ENCODE results near the gene GLT1D1. TPM values are rescaled to one million over a fixed set of nuclear protein-coding genes. Genes with fewer than 3 reads are reported as not detected.

GLT1D1 gene
- total and polyA plus RNA-seq, 2 experiments from 2014 or later: 1.4 to 4.4 TPM

DNA sequence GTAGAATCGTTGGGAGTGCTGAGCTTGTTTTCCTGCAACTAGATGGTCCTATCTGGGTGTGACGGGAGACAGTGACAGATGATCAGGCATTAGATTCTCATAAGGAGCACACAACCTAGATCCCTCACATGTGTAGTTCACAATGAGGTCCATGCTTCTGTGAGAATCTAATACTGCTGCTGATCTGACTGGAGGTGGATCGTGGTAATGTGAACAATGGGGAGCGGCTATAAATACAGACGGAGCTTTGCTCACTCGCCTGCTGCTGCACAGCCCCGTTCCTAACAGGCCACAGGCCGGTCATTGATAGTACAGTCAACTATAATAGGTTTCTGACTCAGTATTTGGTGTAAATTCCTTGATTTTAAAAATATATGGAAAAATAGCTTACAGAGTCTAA, 138.8 kb downstream of the GLT1D1 start:
- Histone ChIP-seq H3K79me2 (replicated peaks; ENCODE audit: insufficient read depth) (no peaks in the 10 kb centered on the region), H3K27ac (ENCODE audit: low read depth) (no peak overlapping the region), H3F3A (replicated peaks; ENCODE audit: low read depth) (no peaks in the 10 kb centered on the region), H3K27me3 (ENCODE audit: insufficient read depth) (no peaks in the 10 kb centered on the region), H3K4me2 (no peak overlapping the region), H3K4me3 (no peak overlapping the region), H3K36me3 (ENCODE audit: insufficient read depth) (no peaks in the 10 kb centered on the region), H2AFZ (no peak overlapping the region), H4K20me1 (replicated peaks; ENCODE audit: insufficient read depth) (no peaks in the 10 kb centered on the region), H3K4me1 (ENCODE audit: insufficient read depth) (no peaks in the 10 kb centered on the region), H3K9me2 (ENCODE audit: insufficient read depth) (no peaks in the 10 kb centered on the region)
- Mint-ChIP-seq H3K36me3 (ENCODE audit: low read depth) (peaks cover 48% of the 10 kb centered on the region), H3K9me3 (peaks cover 90% of the 10 kb centered on the region), H3K4me3 (no peak overlapping the region), H3K4me1 (no peaks in the 10 kb centered on the region), H3K27me3 (ENCODE audit: insufficient read depth, low read depth, poor library complexity) (peaks cover 10% of the 10 kb centered on the region), H3K27ac (no peak overlapping the region)
- ATAC-seq (no peak), DNase-seq (ENCODE audit: low spot score) (no peak)
- TF ChIP-seq EZH2 (IDR thresholded peaks at IDR 0.05; ENCODE audit: low read depth, unreplicated experiment) (no peak), JUNB (IDR thresholded peaks at IDR 0.05; ENCODE audit: unreplicated experiment) (no peak), ZNF331 (CRISPR knock-in tag; IDR thresholded peaks at IDR 0.05; ENCODE audit: low read depth) (no peak), POLR2AphosphoS5 (IDR thresholded peaks at IDR 0.05; ENCODE audit: low read depth) (no peak), REST (IDR thresholded peaks at IDR 0.05; ENCODE audit: unreplicated experiment) (no peak), EZH2phosphoT487 (IDR thresholded peaks at IDR 0.05; ENCODE audit: unreplicated experiment) (no peak), CREB1 (CRISPR knock-in tag; IDR thresholded peaks at IDR 0.05; ENCODE audit: low read depth) (no peak)
- TF ChIP-seq, protein P1, sequence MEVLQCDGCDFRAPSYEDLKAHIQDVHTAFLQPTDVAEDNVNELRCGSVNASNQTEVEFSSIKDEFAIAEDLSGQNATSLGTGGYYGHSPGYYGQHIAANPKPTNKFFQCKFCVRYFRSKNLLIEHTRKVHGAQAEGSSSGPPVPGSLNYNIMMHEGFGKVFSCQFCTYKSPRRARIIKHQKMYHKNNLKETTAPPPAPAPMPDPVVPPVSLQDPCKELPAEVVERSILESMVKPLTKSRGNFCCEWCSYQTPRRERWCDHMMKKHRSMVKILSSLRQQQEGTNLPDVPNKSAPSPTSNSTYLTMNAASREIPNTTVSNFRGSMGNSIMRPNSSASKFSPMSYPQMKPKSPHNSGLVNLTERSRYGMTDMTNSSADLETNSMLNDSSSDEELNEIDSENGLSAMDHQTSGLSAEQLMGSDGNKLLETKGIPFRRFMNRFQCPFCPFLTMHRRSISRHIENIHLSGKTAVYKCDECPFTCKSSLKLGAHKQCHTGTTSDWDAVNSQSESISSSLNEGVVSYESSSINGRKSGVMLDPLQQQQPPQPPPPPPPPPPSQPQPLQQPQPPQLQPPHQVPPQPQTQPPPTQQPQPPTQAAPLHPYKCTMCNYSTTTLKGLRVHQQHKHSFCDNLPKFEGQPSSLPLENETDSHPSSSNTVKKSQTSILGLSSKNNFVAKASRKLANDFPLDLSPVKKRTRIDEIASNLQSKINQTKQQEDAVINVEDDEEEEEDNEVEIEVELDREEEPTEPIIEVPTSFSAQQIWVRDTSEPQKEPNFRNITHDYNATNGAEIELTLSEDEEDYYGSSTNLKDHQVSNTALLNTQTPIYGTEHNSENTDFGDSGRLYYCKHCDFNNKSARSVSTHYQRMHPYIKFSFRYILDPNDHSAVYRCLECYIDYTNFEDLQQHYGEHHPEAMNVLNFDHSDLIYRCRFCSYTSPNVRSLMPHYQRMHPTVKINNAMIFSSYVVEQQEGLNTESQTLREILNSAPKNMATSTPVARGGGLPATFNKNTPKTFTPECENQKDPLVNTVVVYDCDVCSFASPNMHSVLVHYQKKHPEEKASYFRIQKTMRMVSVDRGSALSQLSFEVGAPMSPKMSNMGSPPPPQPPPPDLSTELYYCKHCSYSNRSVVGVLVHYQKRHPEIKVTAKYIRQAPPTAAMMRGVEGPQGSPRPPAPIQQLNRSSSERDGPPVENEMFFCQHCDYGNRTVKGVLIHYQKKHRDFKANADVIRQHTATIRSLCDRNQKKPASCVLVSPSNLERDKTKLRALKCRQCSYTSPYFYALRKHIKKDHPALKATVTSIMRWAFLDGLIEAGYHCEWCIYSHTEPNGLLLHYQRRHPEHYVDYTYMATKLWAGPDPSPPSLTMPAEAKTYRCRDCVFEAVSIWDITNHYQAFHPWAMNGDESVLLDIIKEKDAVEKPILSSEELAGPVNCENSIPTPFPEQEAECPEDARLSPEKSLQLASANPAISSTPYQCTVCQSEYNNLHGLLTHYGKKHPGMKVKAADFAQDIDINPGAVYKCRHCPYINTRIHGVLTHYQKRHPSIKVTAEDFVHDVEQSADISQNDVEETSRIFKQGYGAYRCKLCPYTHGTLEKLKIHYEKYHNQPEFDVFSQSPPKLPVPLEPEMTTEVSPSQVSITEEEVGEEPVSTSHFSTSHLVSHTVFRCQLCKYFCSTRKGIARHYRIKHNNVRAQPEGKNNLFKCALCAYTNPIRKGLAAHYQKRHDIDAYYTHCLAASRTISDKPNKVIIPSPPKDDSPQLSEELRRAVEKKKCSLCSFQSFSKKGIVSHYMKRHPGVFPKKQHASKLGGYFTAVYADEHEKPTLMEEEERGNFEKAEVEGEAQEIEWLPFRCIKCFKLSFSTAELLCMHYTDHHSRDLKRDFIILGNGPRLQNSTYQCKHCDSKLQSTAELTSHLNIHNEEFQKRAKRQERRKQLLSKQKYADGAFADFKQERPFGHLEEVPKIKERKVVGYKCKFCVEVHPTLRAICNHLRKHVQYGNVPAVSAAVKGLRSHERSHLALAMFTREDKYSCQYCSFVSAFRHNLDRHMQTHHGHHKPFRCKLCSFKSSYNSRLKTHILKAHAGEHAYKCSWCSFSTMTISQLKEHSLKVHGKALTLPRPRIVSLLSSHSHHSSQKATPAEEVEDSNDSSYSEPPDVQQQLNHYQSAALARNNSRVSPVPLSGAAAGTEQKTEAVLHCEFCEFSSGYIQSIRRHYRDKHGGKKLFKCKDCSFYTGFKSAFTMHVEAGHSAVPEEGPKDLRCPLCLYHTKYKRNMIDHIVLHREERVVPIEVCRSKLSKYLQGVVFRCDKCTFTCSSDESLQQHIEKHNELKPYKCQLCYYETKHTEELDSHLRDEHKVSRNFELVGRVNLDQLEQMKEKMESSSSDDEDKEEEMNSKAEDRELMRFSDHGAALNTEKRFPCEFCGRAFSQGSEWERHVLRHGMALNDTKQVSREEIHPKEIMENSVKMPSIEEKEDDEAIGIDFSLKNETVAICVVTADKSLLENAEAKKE (CRISPR knock-in tag; IDR thresholded peaks at IDR 0.05): no peak
